CD4-positive, alpha-beta T cell treated with Interleukin-6 at 100 ng/mL for 8 hours (primary cell): Measurements from ENCODE around the gene SAT1.

Experiments used
- DNase-seq: peaks from one replicate; pipeline ENCODE4 v3.0.0-alpha.2; 2020; ENCODE audit warnings: mixed read lengths, low spot score

Gene SAT1

GRCh38 chrX:23811108-23811651, 28.2 kb downstream of the SAT1 start:
- DNase-seq = no peak

- DNase-seq = no peak
Measured at GRCh38 chrX:23811656-23812055, 28.7 kb downstream of the SAT1 start.

GRCh38 chrX:23813808-23814207, 30.8 kb downstream of the SAT1 start:
- no peak for DNase-seq

GRCh38 chrX:23815376-23815775, 32.4 kb downstream of the SAT1 start:
- DNase-seq = no peak

- no peak for DNase-seq
Measured at GRCh38 chrX:23816179-23816578, 33.2 kb downstream of the SAT1 start.

GRCh38 chrX:23817979-23818336, 35.0 kb downstream of the SAT1 start:
- no peak for DNase-seq

- DNase-seq = no peak
Measured at GRCh38 chrX:23819385-23820234, 36.6 kb downstream of the SAT1 start.

GRCh38 chrX:23820235-23820782, 37.3 kb downstream of the SAT1 start:
- no peak for DNase-seq

GRCh38 chrX:23821847-23822246, 38.9 kb downstream of the SAT1 start:
- DNase-seq = no peak

GRCh38 chrX:23822397-23822796, 39.4 kb downstream of the SAT1 start:
- DNase-seq = no peak

- no peak for DNase-seq
Measured at GRCh38 chrX:23822841-23823240, 39.9 kb downstream of the SAT1 start.

- no peak for DNase-seq
Measured at GRCh38 chrX:23825675-23826074, 42.7 kb downstream of the SAT1 start.

GRCh38 chrX:23826216-23826615, 43.2 kb downstream of the SAT1 start:
- no peak for DNase-seq

GRCh38 chrX:23826653-23827052, 43.7 kb downstream of the SAT1 start:
- DNase-seq = no peak

GRCh38 chrX:23828881-23829280, 45.9 kb downstream of the SAT1 start:
- no peak for DNase-seq

- no peak for DNase-seq
Measured at GRCh38 chrX:23832721-23833120, 49.7 kb downstream of the SAT1 start.
